Muscle layer of duodenum (tissue), 2 donors: ENCODE results near the gene ENTPD2.

Experiments
- H3K27ac ChIP-seq: one replicate; pipeline ENCODE4 v1.7.0; 2013; ENCODE audit warnings: mild to moderate bottlenecking, low read length
- H3K27me3 ChIP-seq: one replicate; pipeline ENCODE4 v1.7.0; 2013; ENCODE audit warnings: low read depth, mild to moderate bottlenecking, control low read depth, low read length
- H3K36me3 ChIP-seq, 2 donors: one replicate each; pipeline ENCODE4 v1.7.0; 2013; ENCODE audit warnings: low read length in 2 of 2, control low read depth in 1 of 2, mild to moderate bottlenecking in 1 of 2; ENCODE audit not compliant: insufficient read depth in 2 of 2, control insufficient read depth in 1 of 2
- H3K4me1 ChIP-seq, 2 donors: one replicate each; pipeline ENCODE4 v1.7.0; 2013; ENCODE audit warnings: low read length in 2 of 2, mild to moderate bottlenecking in 2 of 2, control low read depth in 1 of 2, moderate library complexity in 1 of 2; ENCODE audit not compliant: insufficient read depth in 2 of 2, control insufficient read depth in 1 of 2
- H3K4me3 ChIP-seq, 2 donors: one replicate each; pipeline ENCODE4 v1.7.0; 2013; ENCODE audit warnings: low read length in 2 of 2, low read depth in 1 of 2, mild to moderate bottlenecking in 1 of 2
- H3K9me3 ChIP-seq, 2 donors: one replicate each; pipeline ENCODE4 v1.7.0; 2013; ENCODE audit warnings: low read length in 2 of 2, control low read depth in 1 of 2, mild to moderate bottlenecking in 1 of 2; ENCODE audit not compliant: control insufficient read depth in 1 of 2
- donor health status: healthy.

ENTPD2 gene

DNA sequence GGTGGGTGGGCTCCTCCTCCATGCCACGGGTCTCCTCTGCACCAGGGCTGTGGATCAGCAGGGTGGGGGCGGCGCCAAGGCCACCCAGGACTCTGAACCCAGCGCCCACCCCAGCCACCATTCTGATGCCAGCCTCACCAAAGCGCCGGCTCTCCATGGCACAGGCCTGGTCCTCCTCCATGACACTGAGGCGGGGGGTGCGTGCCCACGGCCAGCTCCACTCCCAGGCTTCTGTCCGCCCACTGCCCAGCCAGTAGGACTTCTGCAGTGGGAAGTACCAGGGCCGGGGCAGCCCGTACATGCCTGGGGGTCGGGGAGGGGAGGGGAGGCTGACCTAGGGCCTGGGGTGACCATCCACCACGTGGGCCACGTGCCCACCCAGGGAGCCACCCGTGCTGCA lies 37.4 kb downstream of the ENTPD2 start:
- H3K27me3 ChIP-seq: no peaks in the 10 kb centered on the region
- peaks cover 0 to 76% of the 10 kb centered on the region in 2 donors for H3K36me3 ChIP-seq
- H3K9me3 ChIP-seq: no peaks in the 10 kb centered on the region
- no peak overlapping the region for H3K27ac ChIP-seq
- no peak overlapping the region for H3K4me3 ChIP-seq
- no peaks in the 10 kb centered on the region for H3K4me1 ChIP-seq

- no peaks in the 10 kb centered on the region for H3K4me1 ChIP-seq
- H3K27me3 ChIP-seq: no peaks in the 10 kb centered on the region
- H3K9me3 ChIP-seq: no peaks in the 10 kb centered on the region
- H3K36me3 ChIP-seq: peaks cover 0 to 77% of the 10 kb centered on the region in 2 donors
- no peak overlapping the region for H3K4me3 ChIP-seq
- no peak overlapping the region for H3K27ac ChIP-seq
These were observed 37.9 kb downstream of the ENTPD2 start for GRCh38 chr9:137015976-137016375.

- Histone ChIP-seq H3K27me3 (no peaks in the 10 kb centered on the region), H3K9me3 (no peaks in the 10 kb centered on the region), H3K4me3 (no peak overlapping the region), H3K36me3 (peaks cover 0 to 74% of the 10 kb centered on the region in 2 donors), H3K4me1 (no peaks in the 10 kb centered on the region), H3K27ac (no peak overlapping the region)
These were observed 38.3 kb downstream of the ENTPD2 start for GRCh38 chr9:137015540-137015930.

DNA sequence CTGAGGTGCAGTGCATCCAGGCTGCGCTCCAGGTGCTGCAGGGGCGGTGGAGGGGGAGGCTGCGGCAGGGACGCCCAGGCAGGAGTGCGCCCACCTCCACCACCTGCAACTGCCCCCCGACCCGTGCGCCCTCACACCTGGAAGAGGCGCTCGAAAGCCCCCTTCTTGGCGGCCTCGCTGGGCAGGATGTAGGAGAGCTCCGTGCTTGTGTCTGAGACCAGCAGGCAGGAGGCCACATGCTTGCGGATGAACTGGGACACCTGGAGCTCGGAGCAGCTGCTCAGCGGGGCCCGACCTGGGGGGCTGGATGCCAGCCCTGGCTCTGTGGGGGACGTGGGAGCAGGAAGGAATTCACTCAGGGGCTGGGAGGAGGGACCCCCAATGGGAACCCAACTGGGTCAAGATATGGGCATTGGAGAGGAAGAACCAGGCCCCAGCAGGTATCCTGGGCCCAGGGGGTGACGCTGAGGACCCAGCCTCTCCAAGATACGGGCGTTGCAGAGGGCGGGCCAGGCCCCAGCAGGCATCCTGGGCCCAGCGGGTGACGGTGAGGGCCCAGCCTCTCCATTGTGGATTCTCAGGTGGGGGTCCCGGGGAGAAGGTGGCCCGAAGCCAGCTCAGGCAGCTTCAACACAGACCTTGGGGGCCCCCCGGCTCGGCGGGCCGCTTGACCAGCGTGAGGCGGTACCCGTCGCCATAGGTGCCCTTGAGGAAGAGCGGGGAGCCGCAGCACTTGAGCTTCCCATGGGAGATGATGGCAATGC lies 38.9 kb downstream of the ENTPD2 start:
- no peak overlapping the region for H3K4me3 ChIP-seq
- H3K27me3 ChIP-seq: no peaks in the 10 kb centered on the region
- no peak overlapping the region for H3K27ac ChIP-seq
- no peaks in the 10 kb centered on the region for H3K9me3 ChIP-seq
- peaks cover 0 to 70% of the 10 kb centered on the region in 2 donors for H3K36me3 ChIP-seq
- no peaks in the 10 kb centered on the region for H3K4me1 ChIP-seq

- no peaks in the 10 kb centered on the region for H3K4me1 ChIP-seq
- H3K27ac ChIP-seq: no peak overlapping the region
- no peaks in the 10 kb centered on the region for H3K27me3 ChIP-seq
- peaks cover 0 to 76% of the 10 kb centered on the region in 2 donors for H3K36me3 ChIP-seq
- H3K9me3 ChIP-seq: no peaks in the 10 kb centered on the region
- H3K4me3 ChIP-seq: no peak overlapping the region
These were observed 39.7 kb downstream of the ENTPD2 start for GRCh38 chr9:137014166-137014565.

DNA sequence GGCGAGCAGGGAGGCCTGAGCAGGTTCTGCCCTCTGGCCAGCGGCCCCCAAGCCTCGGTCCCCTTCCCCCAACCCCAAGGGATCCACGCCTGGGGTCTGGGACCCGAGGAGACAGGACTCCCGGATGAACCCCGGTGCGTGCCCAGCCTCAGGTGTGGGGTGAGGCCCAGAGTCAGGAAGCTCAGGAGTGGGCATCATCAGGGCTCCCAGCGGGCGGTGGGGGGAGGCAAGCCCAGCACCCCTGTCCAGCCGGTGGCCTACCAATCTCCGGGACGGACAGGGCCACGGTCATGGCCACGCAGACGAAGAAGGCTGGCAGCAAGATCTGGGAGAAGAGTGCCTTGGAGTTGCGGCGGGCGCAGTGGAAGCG lies 40.3 kb downstream of the ENTPD2 start:
- Histone ChIP-seq H3K4me1 (no peaks in the 10 kb centered on the region), H3K27ac (no peak overlapping the region), H3K9me3 (no peaks in the 10 kb centered on the region), H3K4me3 (no peak overlapping the region), H3K27me3 (no peaks in the 10 kb centered on the region), H3K36me3 (peaks cover 0 to 79% of the 10 kb centered on the region in 2 donors)

- H3K9me3 ChIP-seq: no peaks in the 10 kb centered on the region
- H3K27ac ChIP-seq: no peak overlapping the region
- H3K27me3 ChIP-seq: no peaks in the 10 kb centered on the region
- no peak overlapping the region for H3K4me3 ChIP-seq
- H3K36me3 ChIP-seq: peaks cover 0 to 81% of the 10 kb centered on the region in 2 donors
- no peaks in the 10 kb centered on the region for H3K4me1 ChIP-seq
These were observed 40.9 kb downstream of the ENTPD2 start for GRCh38 chr9:137012694-137013570.

- Histone ChIP-seq H3K27ac (no peak overlapping the region), H3K4me1 (peaks cover 0 to 6% of the 10 kb centered on the region in 2 donors), H3K27me3 (no peaks in the 10 kb centered on the region), H3K9me3 (no peaks in the 10 kb centered on the region), H3K36me3 (peaks cover 0 to 73% of the 10 kb centered on the region in 2 donors), H3K4me3 (no peak overlapping the region)
These were observed 41.8 kb downstream of the ENTPD2 start for GRCh38 chr9:137011907-137012675.

- no peaks in the 10 kb centered on the region for H3K9me3 ChIP-seq
- no peak overlapping the region for H3K4me3 ChIP-seq
- H3K4me1 ChIP-seq: peaks cover 0 to 6% of the 10 kb centered on the region in 2 donors
- H3K36me3 ChIP-seq: peaks cover 0 to 64% of the 10 kb centered on the region in 2 donors
- H3K27me3 ChIP-seq: no peaks in the 10 kb centered on the region
- H3K27ac ChIP-seq: no peak overlapping the region
These were observed 42.7 kb downstream of the ENTPD2 start for GRCh38 chr9:137011156-137011555.

DNA sequence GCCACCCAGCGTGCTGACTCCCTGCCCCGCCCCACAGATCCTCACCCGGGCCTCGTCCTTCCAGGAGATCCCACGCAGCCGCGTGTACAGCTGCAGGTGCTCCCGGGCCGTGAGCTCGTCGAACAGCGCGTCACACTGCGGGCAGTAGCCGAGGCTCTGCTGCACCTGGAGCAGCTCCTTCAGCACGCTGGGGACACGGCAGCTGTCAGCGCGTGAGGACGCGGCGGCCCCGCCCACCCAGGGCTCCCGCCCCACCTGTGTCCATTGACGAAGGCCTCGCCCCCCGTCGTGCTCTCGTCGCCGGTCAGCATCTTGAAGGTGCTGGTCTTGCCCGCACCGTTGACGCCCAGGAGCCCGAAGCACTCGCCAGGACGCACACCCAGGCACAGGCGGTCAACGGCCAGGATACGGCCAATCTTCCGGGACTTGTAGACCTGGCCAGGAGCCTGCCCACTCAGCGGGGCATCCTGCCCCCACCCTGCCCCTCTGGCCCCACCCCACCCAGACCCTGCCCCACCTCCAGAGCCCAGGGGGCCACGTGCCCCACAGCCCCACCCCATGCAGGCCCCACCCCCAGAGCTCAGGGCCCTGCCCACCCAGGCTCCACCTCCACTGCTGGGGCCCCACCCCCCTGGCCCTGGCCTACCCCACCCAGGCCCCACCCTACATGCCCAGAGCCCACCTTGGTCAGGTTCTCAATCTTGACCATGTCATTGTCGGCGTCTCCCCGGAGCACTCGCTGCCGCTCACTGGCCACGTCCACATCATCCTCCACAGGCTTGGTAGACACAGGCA lies 43.7 kb downstream of the ENTPD2 start:
- Histone ChIP-seq H3K9me3 (no peaks in the 10 kb centered on the region), H3K36me3 (peaks cover 0 to 55% of the 10 kb centered on the region in 2 donors), H3K27ac (no peak overlapping the region), H3K27me3 (no peaks in the 10 kb centered on the region), H3K4me3 (no peak overlapping the region), H3K4me1 (peaks cover 0 to 6% of the 10 kb centered on the region in 2 donors)
